A549 (cell line): Measurements from ENCODE around the gene GPS1. TPM values are rescaled to one million over a fixed set of nuclear protein-coding genes. Genes with fewer than 3 reads are reported as not detected.

Experiments
- ATAC-seq, 2 experiments: fragments of 200-7000 bp in 1 of 2; fragments of >200 bp in 1 of 2; cut with Nextera tagmentation in 1 of 2; cut with Tn5 transposase in 1 of 2; 3 replicates each; pipeline versions ENCODE4 v1.8.0 to v1.9.1; 2018 to 2020; ENCODE audit warnings: mild to moderate bottlenecking in 1 of 2, moderate library complexity in 1 of 2
- CTCF ChIA-PET: fragments of 300-600 bp; sonication (Branson Sonifier 250); formaldehyde crosslinking; extraction: SDS; loops from one replicate; lab custom pipeline; 2021; ENCODE audit warnings: antibody characterized with exemption, inconsistent platforms; lab: Yijun Ruan, JAX
- POLR2A ChIA-PET: fragments of 350-600 bp; formaldehyde crosslinking; extraction: SDS; loops from one replicate; lab custom pipeline; 2021; ENCODE audit warnings: antibody characterized with exemption, inconsistent platforms; lab: Yijun Ruan, JAX
- DNase-seq, 2 experiments: peaks; one replicate each; pipeline versions ENCODE4 v3.0.0 to v3.0.0-alpha.2; 2011 to 2016; ENCODE audit warnings: low read depth in 1 of 2, low spot score in 1 of 2
- FAIRE-seq: peaks from 2 replicates; lab custom pipeline; 2011; peaks lifted over from hg19 to GRCh38; lab: Jason Lieb, UNC
- H3K27ac ChIP-seq, 2 experiments: fragments of >200 bp; sonication (Bioruptor Twin); formaldehyde crosslinking; 3 replicates each; pipeline ENCODE4 v1.5.1; 2016 to 2017
- H3K4me1 ChIP-seq: fragments of >200 bp; sonication (Bioruptor Twin); formaldehyde crosslinking; 3 replicates; pipeline ENCODE4 v1.6.1; 2016
- H3K4me2 ChIP-seq: fragments of >200 bp; sonication (Bioruptor Twin); formaldehyde crosslinking; 3 replicates; pipeline ENCODE4 v1.6.1; 2016
- H3K4me3 ChIP-seq: fragments of >200 bp; sonication (Bioruptor Twin); formaldehyde crosslinking; 3 replicates; pipeline ENCODE4 v1.5.1; 2016
- H3K9me3 ChIP-seq: fragments of >200 bp; sonication (Bioruptor Twin); formaldehyde crosslinking; 3 replicates; pipeline ENCODE4 v1.6.1; 2016
- CBX2 ChIP-seq: fragments of 200-600 bp; sonication (generic); IDR thresholded peaks from 2 replicates; pipeline ENCODE4 v1.6.1; 2016; ENCODE audit warnings: low read depth, mild to moderate bottlenecking, borderline replicate concordance
- CEBPB ChIP-seq, 2 experiments: fragments of >200 bp in 1 of 2; sonication (Bioruptor Twin) in 1 of 2; formaldehyde crosslinking in 1 of 2; IDR thresholded peaks; 2 replicates each; pipeline ENCODE4 v1.6.1; 2012 to 2016
- CHD2 ChIP-seq: fragments of 150-350 bp; IDR thresholded peaks from 2 replicates; pipeline ENCODE4 v1.6.1; 2014; ENCODE audit warnings: low read length; ENCODE audit not compliant: partially characterized antibody
- EHF ChIP-seq: fragments of 250-450 bp; sonication (Bioruptor Pico); IDR thresholded peaks from 2 replicates; pipeline ENCODE4 v1.5.0; 2020; ENCODE audit warnings: mild to moderate bottlenecking
- ELK1 ChIP-seq: fragments of 150-350 bp; IDR thresholded peaks from 2 replicates; pipeline ENCODE4 v1.6.1; 2014; ENCODE audit warnings: low read depth, mild to moderate bottlenecking, low read length
- FOSB ChIP-seq: fragments of 250-450 bp; sonication (Bioruptor Pico); IDR thresholded peaks from 2 replicates; pipeline ENCODE4 v1.5.0; 2020; ENCODE audit warnings: mild to moderate bottlenecking, moderate library complexity
- FOSL2 ChIP-seq, 2 experiments: fragments of 450-650 bp in 1 of 2; fragments of >200 bp in 1 of 2; sonication (Bioruptor Twin) in 1 of 2; formaldehyde crosslinking; IDR thresholded peaks; 2 replicates each; pipeline versions ENCODE4 v1.5.0 to v1.6.1; 2016 to 2020; ENCODE audit warnings: mild to moderate bottlenecking in 1 of 2, moderate library complexity in 1 of 2
- JUN ChIP-seq, 2 experiments: fragments of >200 bp; sonication (Bioruptor Twin); formaldehyde crosslinking; IDR thresholded peaks; 2 replicates in 1 of 2; 3 replicates in 1 of 2; pipeline ENCODE4 v1.6.1; 2016 to 2017
- KDM1A ChIP-seq: fragments of 200-600 bp; sonication (generic); IDR thresholded peaks from 2 replicates; pipeline ENCODE4 v1.6.1; 2016; ENCODE audit warnings: low read depth, mild to moderate bottlenecking
- MAX ChIP-seq: IDR thresholded peaks from 2 replicates; pipeline ENCODE4 v1.6.1; 2012
- MAZ ChIP-seq: fragments of 150-350 bp; IDR thresholded peaks from 2 replicates; pipeline ENCODE4 v1.6.1; 2014; ENCODE audit warnings: antibody characterized with exemption, low read depth, low read length, borderline replicate concordance
- MYC ChIP-seq: IDR thresholded peaks from 2 replicates; pipeline ENCODE4 v1.6.1; 2012; ENCODE audit warnings: mild to moderate bottlenecking, inconsistent platforms, low read length, improper control_type of control experiment, borderline replicate concordance
- NPAS2 ChIP-seq: fragments of 250-450 bp; sonication (Bioruptor Pico); IDR thresholded peaks from 2 replicates; pipeline ENCODE4 v1.8.0; 2022; ENCODE audit warnings: mild to moderate bottlenecking, moderate library complexity, borderline replicate concordance
- NR3C1 ChIP-seq: fragments of >200 bp; sonication (Bioruptor Twin); formaldehyde crosslinking; IDR thresholded peaks from 3 replicates; pipeline ENCODE4 v1.6.1; 2017
- PBX3 ChIP-seq: IDR thresholded peaks from 2 replicates; pipeline ENCODE4 v1.6.1; 2012
- PHF8 ChIP-seq: fragments of 200-600 bp; sonication (generic); IDR thresholded peaks from 2 replicates; pipeline ENCODE4 v1.6.1; 2016; ENCODE audit warnings: low read depth, mild to moderate bottlenecking, antibody characterized with exemption, moderate library complexity, borderline replicate concordance
- POLR2A ChIP-seq: IDR thresholded peaks from 2 replicates; pipeline ENCODE4 v1.6.1; 2012; ENCODE audit warnings: mild to moderate bottlenecking, low read length
- RAD21 ChIP-seq, 2 experiments: fragments of >200 bp in 1 of 2; sonication (Bioruptor Twin) in 1 of 2; formaldehyde crosslinking in 1 of 2; IDR thresholded peaks in 1 of 2; conservative IDR thresholded peaks in 1 of 2; 2 replicates in 1 of 2; 3 replicates in 1 of 2; pipeline ENCODE4 v1.6.1; 2012 to 2018; ENCODE audit warnings: inconsistent platforms in 1 of 2
- RCOR1 ChIP-seq: fragments of 150-350 bp; IDR thresholded peaks from 2 replicates; pipeline ENCODE4 v1.6.1; 2014; ENCODE audit warnings: antibody characterized with exemption, low read length, low read depth
- REST ChIP-seq: fragments of 200-600 bp; sonication (generic); IDR thresholded peaks from 2 replicates; pipeline ENCODE4 v1.6.1; 2016; ENCODE audit warnings: antibody characterized with exemption, mild to moderate bottlenecking, moderate library complexity
- SMC3 ChIP-seq: fragments of >200 bp; sonication (Bioruptor Twin); formaldehyde crosslinking; IDR thresholded peaks from 3 replicates; pipeline ENCODE4 v1.6.1; 2018; ENCODE audit warnings: inconsistent platforms
- SREBF2 ChIP-seq: fragments of 450-650 bp; IDR thresholded peaks from 2 replicates; pipeline ENCODE4 v1.6.1; 2014; ENCODE audit warnings: mild to moderate bottlenecking, moderate library complexity
- ZNF302 ChIP-seq: fragments of 250-450 bp; sonication (Bioruptor Pico); IDR thresholded peaks from 2 replicates; pipeline ENCODE4 v1.9.0; 2021; ENCODE audit warnings: inconsistent platforms, mild to moderate bottlenecking, moderate library complexity
- WGBS: methylation state at CpG from one replicate; pipeline ENCODE4 v1.1.6; 2017; ENCODE audit errors: missing lambda C conversion rate; 5-methylcytosine and 5-hydroxymethylcytosine counted together
- polyA plus RNA-seq, 4 experiments: library from polyadenylated mRNA; depleted of rRNA in 3 of 4; stranded (reverse); fragments of >200 nt; fragmentation: RNase III in 1 of 4; extraction: RNeasy Plus Mini Kit Qiagen cat#74134 plus additional on column Dnase treatment in 1 of 4; gene quantifications; 2 replicates in 3 of 4; 3 replicates in 1 of 4; pipeline ENCODE4 v1.2.3, GENCODE V29; 2011 to 2017
- TF ChIP-seq, protein P1 (sequence below): fragments of >200 bp; sonication (Bioruptor Twin); formaldehyde crosslinking; IDR thresholded peaks from 3 replicates; pipeline ENCODE4 v1.5.1; 2016
- TF ChIP-seq, protein P2 (sequence below): fragments of 250-450 bp; sonication (Bioruptor Pico); IDR thresholded peaks from 2 replicates; pipeline ENCODE4 v1.5.0; 2020; ENCODE audit warnings: low read depth, mild to moderate bottlenecking, moderate library complexity

GPS1 gene
- polyA plus RNA-seq, 2 of the 4 experiments (the other 2 are of a cell fraction): 89.4 to 126 TPM

DNA sequence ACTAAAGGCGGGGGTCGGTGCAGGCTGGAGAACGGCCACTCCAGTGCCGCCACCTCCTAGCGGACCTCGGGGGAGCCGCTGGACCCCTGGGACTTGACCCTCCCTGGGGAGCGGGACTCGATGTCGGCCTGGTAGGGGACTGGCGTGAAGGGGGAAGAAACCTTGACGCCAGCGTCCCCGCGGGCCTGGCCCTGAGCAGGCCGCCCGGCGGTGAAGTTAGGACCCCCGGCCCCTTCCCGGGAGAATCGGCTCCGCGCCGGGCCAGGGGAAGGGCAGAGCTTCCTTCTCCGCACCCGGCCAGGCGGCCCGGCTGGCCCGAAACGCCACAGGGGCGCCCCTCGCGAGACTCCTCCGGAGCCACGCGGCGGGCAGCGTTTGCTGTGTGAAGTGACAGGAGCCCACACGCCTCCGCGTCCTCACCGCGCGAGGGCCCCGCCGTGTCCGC, 13.5 kb downstream of the GPS1 start:
- H3K27ac ChIP-seq: peak overlapping the region; percentile 94 to 96
- CTCF ChIA-PET: interaction anchor here (0.7 to 21.7 kb wide), 8 partner anchors 11 to 105 kb away, joined by 3 to 191 read pairs (median 8); partner anchors contain the start of genes DCXR, GPS1, NOTUM and RAC3
- under 1% methylated on average over 24 of the region's 47 CpGs for WGBS
- peak; percentile 10 to 33; a peak in 4 of 6 replicates for ATAC-seq
- TF ChIP-seq RCOR1 (no peak), MYC (0 out of 2 replicates have a peak, but pooled peaks have one; percentile 12), SREBF2 (no peak), NPAS2 (no peak), EHF (no peak), CHD2 (peak; percentile 76), REST (peak; percentile 49; the same call in 1 of the 2 replicates)
- TF ChIP-seq, all 56 proteins: peak for 3
- Histone ChIP-seq H3K4me2 (peak overlapping the region; percentile 99), H3K9me3 (no peaks in the 10 kb centered on the region), H3K4me3 (peak overlapping the region; percentile 94), H3K4me1 (peaks cover 19% of the 10 kb centered on the region)
- FAIRE-seq: no peak
- POLR2A ChIA-PET: interaction anchor here (0.6 to 3.1 kb wide), 3 partner anchors 14 to 172 kb away, joined by 3 to 11 read pairs (median 3); partner anchors contain the start of gene FASN
- peak in 1 of 2 experiments; percentile 66 for DNase-seq

- POLR2A ChIA-PET: interaction anchor here (1.3 to 3.1 kb wide), 2 partner anchors 15 to 33 kb away, joined by 3 to 11 read pairs; partner anchors contain the start of gene FASN
- DNase-seq (peak; percentile 68 to 72), FAIRE-seq (no peak), ATAC-seq (peak; percentile 52 to 65; a peak in 5 of 6 replicates)
- 36% methylated on average over 34 of the region's 88 CpGs for WGBS
- CTCF ChIA-PET: interaction anchor here (0.9 to 21.7 kb wide), 8 partner anchors 11 to 106 kb away, joined by 3 to 191 read pairs (median 8); partner anchors contain the start of genes DCXR, GPS1, NOTUM and RAC3
- Histone ChIP-seq H3K9me3 (no peaks in the 10 kb centered on the region), H3K4me1 (peaks cover 19% of the 10 kb centered on the region), H3K27ac (peak within 1 kb of the TSS; percentile 94 to 96), H3K4me3 (peak within 1 kb of the TSS; percentile 94), H3K4me2 (peak within 1 kb of the TSS; percentile 99)
- TF ChIP-seq SMC3 (0 out of 3 replicates have a peak, but pooled peaks have one; percentile 11), FOSL2 (IDR thresholded peaks at IDR 0.05) (no peak), FOSL2 (CRISPR knock-in tag; IDR thresholded peaks at IDR 0.05) (peak; percentile 60), POLR2A (peak; percentile 59), MAX (peak; percentile 91), CEBPB (IDR thresholded peaks at IDR 0.05) (no peak), RCOR1 (no peak), JUN (IDR thresholded peaks at IDR 0.05) (peak; percentile 86 to 97; a peak in 4 of 5 replicates), PBX3 (0 out of 2 replicates have a peak, but pooled peaks have one; percentile 75), NR3C1 (no peak), FOSB (no peak), PHF8 (peak; percentile 74; the same call in 1 of the 2 replicates), CHD2 (no peak), ZNF302 (no peak), CBX2 (no peak), KDM1A (no peak), ELK1 (no peak), MAZ (0 out of 2 replicates have a peak, but pooled peaks have one; percentile 73), RAD21 (conservative IDR thresholded peaks at IDR 0.05 in 1 of 2, IDR thresholded peaks at IDR 0.05 in 1 of 2) (no peak)
- TF ChIP-seq, protein P1, sequence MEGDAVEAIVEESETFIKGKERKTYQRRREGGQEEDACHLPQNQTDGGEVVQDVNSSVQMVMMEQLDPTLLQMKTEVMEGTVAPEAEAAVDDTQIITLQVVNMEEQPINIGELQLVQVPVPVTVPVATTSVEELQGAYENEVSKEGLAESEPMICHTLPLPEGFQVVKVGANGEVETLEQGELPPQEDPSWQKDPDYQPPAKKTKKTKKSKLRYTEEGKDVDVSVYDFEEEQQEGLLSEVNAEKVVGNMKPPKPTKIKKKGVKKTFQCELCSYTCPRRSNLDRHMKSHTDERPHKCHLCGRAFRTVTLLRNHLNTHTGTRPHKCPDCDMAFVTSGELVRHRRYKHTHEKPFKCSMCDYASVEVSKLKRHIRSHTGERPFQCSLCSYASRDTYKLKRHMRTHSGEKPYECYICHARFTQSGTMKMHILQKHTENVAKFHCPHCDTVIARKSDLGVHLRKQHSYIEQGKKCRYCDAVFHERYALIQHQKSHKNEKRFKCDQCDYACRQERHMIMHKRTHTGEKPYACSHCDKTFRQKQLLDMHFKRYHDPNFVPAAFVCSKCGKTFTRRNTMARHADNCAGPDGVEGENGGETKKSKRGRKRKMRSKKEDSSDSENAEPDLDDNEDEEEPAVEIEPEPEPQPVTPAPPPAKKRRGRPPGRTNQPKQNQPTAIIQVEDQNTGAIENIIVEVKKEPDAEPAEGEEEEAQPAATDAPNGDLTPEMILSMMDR: no peak
- TF ChIP-seq, protein P2, sequence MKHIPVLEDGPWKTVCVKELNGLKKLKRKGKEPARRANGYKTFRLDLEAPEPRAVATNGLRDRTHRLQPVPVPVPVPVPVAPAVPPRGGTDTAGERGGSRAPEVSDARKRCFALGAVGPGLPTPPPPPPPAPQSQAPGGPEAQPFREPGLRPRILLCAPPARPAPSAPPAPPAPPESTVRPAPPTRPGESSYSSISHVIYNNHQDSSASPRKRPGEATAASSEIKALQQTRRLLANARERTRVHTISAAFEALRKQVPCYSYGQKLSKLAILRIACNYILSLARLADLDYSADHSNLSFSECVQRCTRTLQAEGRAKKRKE: no peak
Measured at GRCh38 chr17:82065638-82066303, 14.1 kb downstream of the GPS1 start, which contains the start of gene DUS1L. DUS1L (minus strand) TSS chr17:82065804; CDS start chr17:82065059, 745 bp downstream.
